GM18526 (cell line): ENCODE measurements around the gene MISP.

Experiments
- POLR2A ChIP-seq: IDR thresholded peaks from 3 replicates; pipeline ENCODE4 v1.6.1; 2011; ENCODE audit not compliant: insufficient read length; ENCODE audit errors: extremely low read depth

MISP gene

GRCh38 chr19:781800-782184, 30.9 kb downstream of the MISP start:
- TF ChIP-seq POLR2A = no peak

DNA sequence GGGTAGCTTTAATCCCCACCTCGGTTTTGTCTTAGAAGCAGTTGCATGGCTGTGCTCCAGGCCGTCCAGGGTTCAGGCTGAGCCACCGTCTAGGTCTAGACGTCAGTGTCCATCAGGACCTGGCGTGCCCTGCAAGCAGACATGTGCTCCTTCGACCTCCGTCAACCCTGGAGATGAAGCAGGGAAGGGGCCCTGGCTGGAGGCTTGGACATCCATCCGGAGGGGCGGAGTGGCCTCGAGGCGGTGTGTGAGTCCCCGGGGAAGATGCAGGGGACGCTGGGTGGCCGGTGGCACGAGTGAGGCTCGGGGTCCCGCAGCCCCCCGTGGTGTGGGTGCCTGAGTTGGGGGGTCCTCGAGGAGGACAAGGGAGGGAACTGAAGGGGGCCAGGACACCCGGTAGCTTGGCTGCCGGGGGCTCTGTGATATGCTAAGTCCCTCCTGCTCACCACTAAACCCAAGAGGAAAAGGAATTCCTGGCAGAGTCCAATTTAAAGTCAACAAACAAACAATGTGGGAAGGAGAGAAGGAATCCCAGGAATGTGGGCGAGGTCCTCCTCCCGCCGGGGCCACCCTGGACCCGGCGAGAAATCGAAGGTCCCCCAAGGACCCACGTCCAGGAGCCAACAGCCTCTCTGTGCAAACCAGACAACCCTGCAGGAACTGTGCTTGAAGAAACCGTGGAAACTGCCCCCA, 31.4 kb downstream of the MISP start:
- no peak for TF ChIP-seq POLR2A

DNA sequence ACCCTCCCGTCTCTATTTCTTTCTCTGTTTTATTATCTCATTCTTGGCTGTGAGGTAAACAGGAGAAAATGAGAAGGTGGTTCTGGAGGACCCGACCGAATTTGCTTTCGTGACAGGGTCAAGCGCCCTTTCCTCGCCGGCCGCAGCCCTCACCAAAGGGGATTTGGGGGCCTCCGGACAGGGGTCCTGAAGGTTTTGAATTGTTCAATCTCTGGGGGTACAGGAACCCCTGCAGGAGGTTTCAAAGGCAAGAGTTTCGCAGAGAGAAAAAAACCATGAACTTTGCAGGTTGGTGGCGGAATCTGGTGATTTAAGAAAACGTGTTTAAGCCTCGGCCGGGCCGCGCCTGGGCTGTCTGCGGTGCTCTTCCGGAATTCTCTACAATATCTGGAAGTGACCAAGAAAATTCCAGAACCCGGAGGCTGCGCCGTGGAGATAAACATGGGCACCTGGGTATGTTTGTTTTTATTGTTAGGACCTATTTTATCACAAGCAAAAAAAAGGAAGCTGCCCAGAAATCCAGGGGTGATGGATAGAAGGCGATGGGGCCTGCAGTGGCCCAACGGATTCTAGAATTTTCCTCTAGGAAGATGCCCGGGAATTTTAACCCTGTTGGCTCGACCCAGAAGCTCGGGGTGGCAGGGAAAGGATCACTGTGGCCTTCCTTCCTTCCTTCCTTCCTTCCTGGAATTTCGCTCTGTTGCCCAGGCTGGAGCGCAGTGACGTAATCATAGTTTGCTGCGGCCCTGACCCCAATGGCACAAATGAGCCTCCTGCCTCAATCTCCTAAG, 32.2 kb downstream of the MISP start:
- TF ChIP-seq POLR2A = no peak

DNA sequence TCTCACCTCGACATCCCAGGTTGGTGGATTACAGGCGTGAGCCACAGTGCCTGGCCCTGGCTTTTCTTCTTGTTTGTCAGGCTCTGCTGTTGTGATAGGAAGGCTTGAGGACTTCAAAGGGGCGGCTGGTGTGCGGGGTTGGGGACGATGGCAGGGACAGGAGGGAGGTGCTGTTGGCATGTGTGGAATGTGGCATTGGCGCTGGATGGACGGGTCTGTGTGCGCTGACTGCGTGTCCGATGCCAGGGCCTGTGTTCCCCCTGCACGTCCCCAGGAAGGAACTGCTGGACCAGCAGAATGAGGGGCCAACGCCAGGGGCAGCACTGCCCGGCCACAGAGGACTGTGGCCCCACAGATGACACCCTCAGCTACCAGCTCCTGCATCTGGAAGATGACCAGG, 33.6 kb downstream of the MISP start:
- no peak for TF ChIP-seq POLR2A

- no peak for TF ChIP-seq POLR2A
Observed at GRCh38 chr19:787536-787935, 36.6 kb downstream of the MISP start.

DNA sequence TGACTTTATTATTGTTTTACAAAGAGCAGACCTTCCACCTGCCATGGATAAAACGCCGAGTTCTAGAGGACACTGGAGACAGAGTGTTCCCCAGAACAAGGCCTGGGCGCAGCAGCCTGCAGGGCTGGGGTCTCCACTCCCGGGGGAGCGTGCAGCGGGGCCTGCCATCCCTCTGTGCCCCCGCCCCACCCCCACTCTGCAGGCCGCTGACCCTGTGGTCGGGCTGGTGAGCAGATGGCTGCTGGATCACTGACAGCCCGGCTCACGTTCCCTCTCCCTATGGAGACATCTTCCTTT, 37.7 kb downstream of the MISP start:
- TF ChIP-seq POLR2A = no peak

DNA sequence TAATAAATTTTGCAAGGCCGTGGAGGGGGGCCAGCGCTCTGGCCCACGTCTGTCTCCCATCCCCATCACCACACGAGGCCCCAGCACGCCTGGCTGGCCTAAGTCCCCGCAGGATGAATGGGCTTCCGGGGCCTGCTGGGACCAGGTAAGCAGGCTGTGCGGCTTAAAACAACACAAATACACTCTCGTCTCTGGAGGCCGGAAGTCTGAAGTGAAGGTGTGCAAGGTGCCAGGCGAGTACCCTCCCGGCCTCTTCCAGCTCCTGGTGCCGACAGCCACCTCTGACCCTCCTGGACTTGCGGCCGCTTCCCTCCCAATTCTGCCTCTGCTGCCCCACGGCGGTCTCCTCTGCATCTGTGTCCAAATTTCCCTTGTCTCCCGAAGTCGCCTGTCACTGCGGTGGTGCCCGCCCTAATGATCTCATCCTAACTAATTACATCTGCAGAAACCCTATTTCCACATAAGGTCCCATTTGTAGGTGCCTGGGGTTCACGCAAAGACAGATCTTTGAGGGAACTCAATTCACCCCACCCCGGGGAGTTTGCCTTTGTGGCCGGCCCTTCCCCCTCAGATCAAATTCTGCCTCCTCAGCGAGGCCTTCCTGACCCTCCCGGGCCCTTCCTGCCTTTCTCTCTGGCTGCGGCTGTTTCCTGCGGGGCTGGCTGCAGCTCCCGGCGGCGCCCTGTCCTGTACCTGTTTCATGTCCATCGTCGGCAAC, 38.2 kb downstream of the MISP start:
- TF ChIP-seq POLR2A = no peak

DNA sequence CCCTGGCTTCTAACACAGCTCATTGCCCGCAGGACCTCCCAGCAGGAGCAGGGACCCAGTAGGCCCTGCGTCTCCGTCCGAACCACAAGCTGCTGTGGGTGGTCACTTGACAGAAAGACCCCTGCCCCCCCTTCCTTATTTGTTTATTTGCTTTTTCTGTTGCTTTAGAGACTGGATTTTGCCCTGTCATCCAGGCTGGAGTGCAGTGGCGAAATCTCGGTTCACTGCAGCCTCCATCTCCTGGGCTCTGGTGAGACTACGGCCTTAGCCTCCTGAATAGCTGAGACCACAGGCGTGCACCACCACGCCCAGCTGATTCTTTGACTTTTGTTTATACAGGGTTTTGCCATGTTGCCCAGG, 38.8 kb downstream of the MISP start:
- TF ChIP-seq POLR2A = no peak

DNA sequence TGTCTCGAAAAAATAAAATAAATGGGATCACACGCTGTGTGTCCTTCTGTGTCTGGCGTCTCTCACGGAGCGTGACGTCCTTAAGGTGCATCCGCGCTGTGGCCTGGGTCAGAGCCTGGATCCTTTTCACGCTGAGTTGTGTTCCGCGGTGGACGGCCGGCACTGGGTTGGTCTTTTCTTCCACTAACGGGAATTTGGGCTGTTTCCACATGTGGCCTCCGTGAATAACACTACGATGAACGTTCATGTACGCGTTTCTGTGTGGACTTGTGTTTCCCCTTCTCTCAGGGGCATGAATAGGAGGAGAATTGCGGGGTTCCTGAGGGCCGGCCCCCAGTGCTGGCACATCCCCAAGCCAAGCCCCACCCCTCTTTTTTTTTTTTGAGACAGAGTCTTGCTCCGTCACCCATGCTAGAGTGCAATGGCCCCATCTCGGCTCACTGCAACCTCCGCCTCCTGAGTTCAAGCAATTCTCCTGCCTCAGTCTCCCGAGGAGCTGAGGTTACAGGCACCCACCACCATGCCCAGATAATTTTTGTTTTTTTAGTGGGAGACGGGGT, 40.2 kb downstream of the MISP start:
- no peak for TF ChIP-seq POLR2A

DNA sequence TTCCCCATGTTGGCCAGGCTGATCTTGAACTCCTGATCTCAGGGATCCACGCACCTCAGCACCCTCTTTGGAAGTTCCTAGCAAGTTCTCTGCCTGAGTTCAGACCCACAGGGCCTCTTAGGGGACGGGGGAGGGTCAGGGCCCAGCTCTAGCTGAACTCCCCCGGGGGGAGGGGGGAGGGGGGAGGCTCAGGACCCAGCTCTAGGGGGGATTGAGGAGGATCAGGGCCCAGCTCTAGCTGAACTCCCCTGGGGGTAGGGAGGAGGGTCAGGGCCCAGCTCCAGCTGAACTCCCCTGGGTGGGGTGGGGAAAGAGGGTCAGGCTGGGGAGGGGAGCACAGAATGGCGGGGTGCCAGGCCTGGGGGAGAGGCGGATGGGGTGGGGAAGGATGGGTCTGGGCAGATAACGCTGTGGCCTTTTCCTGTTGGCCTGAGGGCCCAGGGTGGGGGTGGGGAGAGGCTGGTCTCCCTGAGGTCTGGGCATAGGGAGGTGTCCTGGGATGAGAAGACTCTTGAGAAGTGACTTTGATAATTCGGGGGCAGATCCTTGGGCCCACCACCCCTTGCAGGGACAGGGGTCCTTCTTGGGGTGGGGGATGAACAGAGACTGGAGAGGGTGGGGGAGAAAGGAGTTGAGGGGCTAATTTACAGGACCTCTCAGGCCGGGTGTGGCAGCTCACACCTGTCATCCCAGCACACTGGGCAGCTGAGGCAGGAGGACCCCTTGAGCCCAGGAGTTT, 40.8 kb downstream of the MISP start:
- TF ChIP-seq POLR2A = no peak

DNA sequence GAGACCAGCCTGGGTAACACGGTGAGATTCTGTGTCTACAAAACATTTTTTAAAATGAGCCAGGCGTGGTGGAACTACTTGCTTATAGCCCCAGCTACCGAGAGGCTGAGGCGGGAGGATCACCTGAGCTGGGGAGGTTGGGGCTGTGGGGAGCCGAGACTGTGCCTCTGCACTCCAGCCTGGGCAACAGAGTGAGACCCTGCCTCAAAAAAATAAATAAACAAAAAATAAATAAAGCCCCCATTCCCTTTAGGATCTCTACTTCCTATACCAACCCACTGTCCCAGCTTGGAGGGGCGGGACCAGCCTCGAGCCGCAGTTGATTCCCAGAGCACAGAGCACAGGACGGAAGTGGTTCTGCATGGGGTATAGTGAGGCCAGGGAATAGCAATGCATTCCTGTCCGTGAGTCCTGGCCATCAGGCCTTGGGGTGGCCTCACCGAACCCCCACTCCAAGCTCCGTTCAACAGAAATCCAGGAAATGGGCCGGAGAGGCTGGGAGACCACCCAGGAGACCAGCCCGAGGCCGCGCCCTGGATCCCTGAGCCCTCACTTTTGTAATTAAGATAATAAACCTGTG, 41.5 kb downstream of the MISP start:
- no peak for TF ChIP-seq POLR2A

DNA sequence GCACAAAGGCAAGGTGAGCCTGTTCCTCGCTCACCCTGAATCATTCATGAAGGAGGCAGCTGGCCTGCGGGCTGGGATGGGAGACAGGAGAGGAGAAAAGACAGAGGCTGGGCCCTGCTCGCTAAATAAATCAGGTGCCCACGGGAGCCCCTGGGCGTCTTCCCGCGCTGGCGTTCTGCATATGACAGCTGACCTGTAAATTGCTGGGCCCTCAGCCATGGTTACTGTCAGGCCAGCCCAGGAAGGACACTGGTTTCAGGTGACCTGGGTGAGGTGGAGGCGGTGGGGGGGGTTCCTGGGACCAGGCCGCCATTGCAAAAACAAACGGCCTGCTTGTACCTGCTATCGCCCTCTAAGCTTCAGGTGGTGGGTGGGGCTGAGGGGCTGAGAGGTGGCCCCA, 42.9 kb downstream of the MISP start:
- no peak for TF ChIP-seq POLR2A

GRCh38 chr19:795073-795611, 44.2 kb downstream of the MISP start:
- TF ChIP-seq POLR2A = no peak

- no peak for TF ChIP-seq POLR2A
Observed at GRCh38 chr19:795691-796581, 45.0 kb downstream of the MISP start.
